Keratinocyte (primary cell): ENCODE measurements around the gene ATP2B2. TPM values are rescaled to one million over a fixed set of nuclear protein-coding genes. Genes with fewer than 3 reads are reported as not detected.

Experiments used
- DNase-seq: peaks from one replicate; pipeline ENCODE4 v3.0.0-alpha.2; 2011; ENCODE audit warnings: low read depth, missing footprints, low spot score
- FAIRE-seq: peaks from 2 replicates; lab custom pipeline; 2011; peaks lifted over from hg19 to GRCh38; lab: Jason Lieb, UNC
- H2AFZ ChIP-seq: 2 replicates; pipeline ENCODE4 v1.6.0; 2012; ENCODE audit warnings: low read length, control low read depth, inconsistent platforms; ENCODE audit not compliant: control insufficient read depth
- H3K27ac ChIP-seq: 2 replicates; pipeline ENCODE4 v1.5.1; 2011; ENCODE audit warnings: low read length; ENCODE audit not compliant: control insufficient read depth, insufficient read depth
- H3K27me3 ChIP-seq: 3 replicates; pipeline ENCODE4 v1.6.0; 2011; ENCODE audit warnings: low read length; ENCODE audit not compliant: control insufficient read depth, insufficient read depth; ENCODE audit errors: extremely low read depth
- H3K36me3 ChIP-seq, 2 experiments: 2 replicates in 1 of 2; 3 replicates in 1 of 2; pipeline ENCODE4 v1.5.1; 2011; ENCODE audit warnings: low read length in 2 of 2, mild to moderate bottlenecking in 1 of 2; ENCODE audit not compliant: control insufficient read depth in 2 of 2, insufficient read depth in 2 of 2; ENCODE audit errors: extremely low read depth in 1 of 2
- H3K4me1 ChIP-seq: 3 replicates; pipeline ENCODE4 v1.5.1; 2011; ENCODE audit warnings: low read length; ENCODE audit not compliant: control insufficient read depth, insufficient read depth; ENCODE audit errors: extremely low read depth
- H3K4me2 ChIP-seq: 3 replicates; pipeline ENCODE4 v1.6.0; 2011; ENCODE audit warnings: low read depth, low read length; ENCODE audit not compliant: control insufficient read depth, insufficient read depth; ENCODE audit errors: extremely low read depth
- H3K4me3 ChIP-seq, 3 experiments: fragments of 200-600 bp in 1 of 3; sonication (generic) in 1 of 3; 2 replicates in 2 of 3; 3 replicates in 1 of 3; pipeline ENCODE4 v1.5.1; 2011 to 2016; ENCODE audit warnings: low read length in 3 of 3, mild to moderate bottlenecking in 3 of 3, control low read depth in 2 of 3, inconsistent platforms in 1 of 3, low read depth in 1 of 3, mixed read lengths in 1 of 3, mixed run types in 1 of 3, moderate library complexity in 1 of 3; ENCODE audit not compliant: control insufficient read depth in 2 of 3, insufficient read depth in 2 of 3; ENCODE audit errors: extremely low read depth in 1 of 3
- H3K79me2 ChIP-seq: 2 replicates; pipeline ENCODE4 v1.6.0; 2012; ENCODE audit warnings: low read length; ENCODE audit not compliant: control insufficient read depth, insufficient read depth
- H3K9ac ChIP-seq: 3 replicates; pipeline ENCODE4 v1.6.0; 2011; ENCODE audit warnings: low read length; ENCODE audit not compliant: control insufficient read depth, insufficient read depth; ENCODE audit errors: extremely low read depth
- H3K9me1 ChIP-seq: 3 replicates; pipeline ENCODE4 v1.6.0; 2011; ENCODE audit warnings: low read length; ENCODE audit not compliant: control insufficient read depth, insufficient read depth; ENCODE audit errors: extremely low read depth
- H3K9me3 ChIP-seq: 2 replicates; pipeline ENCODE4 v1.5.1; 2012; ENCODE audit warnings: low read depth, low read length; ENCODE audit not compliant: control insufficient read depth
- H4K20me1 ChIP-seq: 3 replicates; pipeline ENCODE4 v1.6.0; 2011; ENCODE audit warnings: low read length; ENCODE audit not compliant: control insufficient read depth, insufficient read depth; ENCODE audit errors: extremely low read depth
- CTCF ChIP-seq, 3 experiments: IDR thresholded peaks in 1 of 3; conservative IDR thresholded peaks in 1 of 3; optimal IDR thresholded peaks in 1 of 3; 2 replicates in 2 of 3; 3 replicates in 1 of 3; pipeline versions ENCODE3 to v1.5.1; 2011; ENCODE audit warnings: low read length in 3 of 3, mild to moderate bottlenecking in 3 of 3, moderate library complexity in 2 of 3, control low read depth in 1 of 3, inconsistent platforms in 1 of 3; ENCODE audit not compliant: insufficient read depth in 2 of 3; ENCODE audit errors: extremely low read depth in 1 of 3
- EZH2 ChIP-seq: IDR thresholded peaks from one replicate; pipeline ENCODE4 v1.6.1; 2012; ENCODE audit warnings: inconsistent platforms, mild to moderate bottlenecking, low read length, moderate library complexity
- dilution Hi-C: fragments of 300-500 bp; cut with MboI; formaldehyde crosslinking; loops from one replicate; pipeline ENCODE4 v1.7.0; 2020; ENCODE audit warnings: low sequenced_read_pairs; ENCODE audit not compliant: extremely low pct_ligation_motif_present
- polyA plus RNA-seq, 5 experiments: library from polyadenylated mRNA; depleted of rRNA in 3 of 5; stranded (reverse) in 3 of 5; stranded (forward) in 1 of 5; unstranded in 1 of 5; fragments of >200 nt; gene quantifications; 1 replicate in 1 of 5; 2 replicates in 3 of 5; 3 replicates in 1 of 5; pipeline versions ENCODE4 v1.2.1 to v1.2.3, GENCODE V29; 2011 to 2012; ENCODE audit warnings: missing spikeins in 2 of 5, low read depth in 1 of 5, low replicate concordance in 1 of 5

ATP2B2 gene
- polyA plus RNA-seq, 1 donor (not counting 4 experiments of a cell fraction or from before 2014, with no cell fraction given) = not detected

GRCh38 chr3:10381336-10381735 is 124.0 kb downstream of the ATP2B2 start:
- Histone ChIP-seq H3K79me2 (no peaks in the 10 kb centered on the region), H3K4me3 (no peak overlapping the region), H3K36me3 (no peaks in the 10 kb centered on the region), H3K9ac (no peak overlapping the region), H3K27ac (no peak overlapping the region), H2AFZ (no peak overlapping the region), H4K20me1 (no peaks in the 10 kb centered on the region), H3K9me3 (no peaks in the 10 kb centered on the region), H3K4me2 (no peak overlapping the region), H3K9me1 (no peaks in the 10 kb centered on the region), H3K27me3 (peaks cover 23% of the 10 kb centered on the region), H3K4me1 (no peaks in the 10 kb centered on the region)
- FAIRE-seq = no peak
- dilution Hi-C loops = no loop called here
- no peak for TF ChIP-seq CTCF (optimal IDR thresholded peaks at IDR 0.05 in 1 of 3, IDR thresholded peaks at IDR 0.05 in 1 of 3, conservative IDR thresholded peaks at IDR 0.05 in 1 of 3; ENCODE audit: extremely low read depth in 1 of 3, insufficient read depth in 2 of 3, low read length in 3 of 3)
- TF ChIP-seq EZH2 = no peak
- no peak for DNase-seq

- Histone ChIP-seq H4K20me1 (no peaks in the 10 kb centered on the region), H3K9me1 (no peaks in the 10 kb centered on the region), H3K4me1 (no peaks in the 10 kb centered on the region), H3K27me3 (peaks cover 24% of the 10 kb centered on the region), H3K27ac (no peak overlapping the region), H3K4me3 (no peak overlapping the region), H3K36me3 (no peaks in the 10 kb centered on the region), H3K79me2 (no peaks in the 10 kb centered on the region), H3K4me2 (no peak overlapping the region), H2AFZ (no peak overlapping the region), H3K9ac (no peak overlapping the region), H3K9me3 (no peaks in the 10 kb centered on the region)
- no peak for DNase-seq
- dilution Hi-C loops = no loop called here
- no peak for FAIRE-seq
- TF ChIP-seq CTCF (optimal IDR thresholded peaks at IDR 0.05 in 1 of 3, IDR thresholded peaks at IDR 0.05 in 1 of 3, conservative IDR thresholded peaks at IDR 0.05 in 1 of 3; ENCODE audit: extremely low read depth in 1 of 3, insufficient read depth in 2 of 3, low read length in 3 of 3) (no peak), EZH2 (no peak)
Observed at GRCh38 chr3:10380906-10381305, 124.5 kb downstream of the ATP2B2 start.
